ENCODE measurements around the gene CDK5RAP3. TPM values are rescaled to one million over a fixed set of nuclear protein-coding genes. Genes with fewer than 3 reads are reported as not detected.
A peak's percentile ranks its signal among the peaks of the same experiment; 100 is the strongest.

Gene CDK5RAP3
- total and polyA plus RNA-seq, 12 donors = 42.8 to 733 (median 111) TPM

DNA sequence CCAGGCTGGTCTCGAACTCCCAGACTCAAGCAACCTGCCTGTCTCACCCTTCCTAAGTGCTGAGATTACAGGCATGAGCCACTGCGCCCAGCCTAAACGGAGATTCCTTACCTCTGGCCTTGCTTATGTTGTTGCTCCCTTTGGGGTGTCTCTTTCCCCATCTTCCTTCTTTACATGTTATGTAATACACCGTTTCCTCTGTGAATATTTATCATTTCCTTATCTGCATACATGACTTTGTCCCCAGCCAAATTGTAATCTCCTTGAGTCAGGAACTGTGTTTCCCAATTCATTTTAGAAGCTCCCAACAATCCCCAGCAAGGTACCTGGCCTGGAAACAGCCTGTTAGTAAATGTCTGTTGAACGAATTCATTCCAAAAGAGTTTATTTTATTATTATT lies 51.0 kb downstream of the CDK5RAP3 start:
- H3K4me1 ChIP-seq (replicated peaks in 1 of 2) = peaks cover 30 to 36% of the 10 kb centered on the region in 2 donors

GRCh38 chr17:48022901-48023300 lies 52.0 kb downstream of the CDK5RAP3 start:
- DNase-seq = no peak

More for the DNA sequence above, 51.0 kb downstream of the CDK5RAP3 start:
- intact Hi-C loops (cut with DNase I) = loop anchor here in 1 of 2 donors (10.0 kb wide), 1 partner anchor 593 kb away; the partner anchor contains the start of genes HOXB7 and HOXB8
- Histone ChIP-seq H3K9me3 (replicated peaks in 1 of 3) (no peaks in the 10 kb centered on the region), H3K4me3 (no peak overlapping the region), H3K36me3 (replicated peaks in 1 of 2) (no peaks in the 10 kb centered on the region), H3K27me3 (no peaks in the 10 kb centered on the region), H3K27ac (no peak overlapping the region)
- TF ChIP-seq CTCF (IDR thresholded peaks at IDR 0.05) = no peak
- no peak for TF ChIP-seq POLR2A (IDR thresholded peaks at IDR 0.05)
- DNase-seq = no peak
- 46 to 64% (median 51%) methylated on average over 5 of the region's 5 CpGs for WGBS, 4 donors

DNA sequence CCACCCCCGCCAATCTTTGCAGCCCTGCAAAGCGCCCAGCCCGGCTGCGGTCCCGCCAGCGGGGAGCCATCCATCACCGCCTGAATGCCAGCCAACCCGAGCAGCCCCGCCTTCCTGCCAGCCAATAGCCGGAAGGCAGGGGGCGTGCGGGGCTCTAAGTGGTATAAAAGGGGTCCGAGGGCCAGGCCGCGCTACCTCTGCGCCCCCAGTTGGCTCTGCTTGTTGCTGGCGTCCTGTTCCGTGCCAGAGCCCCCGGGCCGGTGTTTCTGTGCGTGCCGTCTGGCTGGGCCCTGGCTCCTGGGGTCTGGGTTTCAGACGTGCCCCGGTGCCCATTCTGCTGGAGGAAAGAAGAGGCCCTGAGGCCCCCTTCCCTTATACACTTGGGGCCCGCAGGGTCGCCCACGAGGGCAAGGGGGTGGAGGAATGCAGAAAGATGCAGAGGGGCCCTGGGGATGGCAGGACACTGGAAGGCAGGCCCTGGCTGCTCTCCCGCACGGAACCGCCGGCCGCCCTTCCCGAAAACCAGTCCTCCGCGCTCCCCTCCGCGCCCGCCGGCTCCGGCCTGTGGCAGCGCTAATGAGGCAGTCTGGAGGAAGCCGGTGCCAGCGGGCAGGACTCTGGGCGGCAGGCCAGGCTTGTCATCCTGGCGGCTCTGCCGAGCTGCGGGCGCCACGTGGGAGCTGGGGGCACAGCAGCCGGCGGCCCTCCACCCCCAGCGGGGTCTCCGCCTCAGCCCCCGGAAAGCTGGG lies 52.7 kb downstream of the CDK5RAP3 start:
- peak overlapping the region in 4 of 5 donors; percentile 29 to 85 (median 62) for H3K27ac ChIP-seq
- peak overlapping the region in 2 of 4 donors; percentile 30 to 57 for H3K4me3 ChIP-seq
- H3K27me3 ChIP-seq = no peaks in the 10 kb centered on the region
- TF ChIP-seq CTCF (IDR thresholded peaks at IDR 0.05) (peak in 5 of 6 experiments; percentile 9 to 48 (median 41)), POLR2A (IDR thresholded peaks at IDR 0.05) (peak in 1 of 2 donors; percentile 57)
- H3K9me3 ChIP-seq (replicated peaks in 1 of 3) = no peaks in the 10 kb centered on the region
- 0 to 2% (median 0%) methylated on average over 1 to 54 of the region's 54 CpGs for WGBS, 4 donors
- intact Hi-C loops (cut with DNase I) = loop anchor here in 1 of 2 donors (10.0 kb wide), 1 partner anchor 591 kb away; the partner anchor contains the start of genes HOXB7 and HOXB8
- H3K36me3 ChIP-seq (replicated peaks in 1 of 2) = no peaks in the 10 kb centered on the region
- DNase-seq = peak; percentile 89 to 94 (median 92)
- H3K4me1 ChIP-seq (replicated peaks in 1 of 2) = peaks cover 30 to 37% of the 10 kb centered on the region in 2 donors

More at GRCh38 chr17:48022901-48023300, 52.0 kb downstream of the CDK5RAP3 start:
- 51 to 65% (median 59%) methylated on average over 6 of the region's 6 CpGs for WGBS, 4 donors
- Histone ChIP-seq H3K4me1 (replicated peaks in 1 of 2) (peaks cover 30 to 37% of the 10 kb centered on the region in 2 donors), H3K9me3 (replicated peaks in 1 of 3) (no peaks in the 10 kb centered on the region), H3K27ac (peak overlapping the region in 1 of 5 donors; percentile 85), H3K36me3 (replicated peaks in 1 of 2) (no peaks in the 10 kb centered on the region), H3K4me3 (no peak overlapping the region), H3K27me3 (no peaks in the 10 kb centered on the region)
- TF ChIP-seq POLR2A (IDR thresholded peaks at IDR 0.05) (no peak), CTCF (IDR thresholded peaks at IDR 0.05) (no peak)
- intact Hi-C loops (cut with DNase I) = loop anchor here in 1 of 2 donors (10.0 kb wide), 1 partner anchor 592 kb away; the partner anchor contains the start of genes HOXB7 and HOXB8
